Astrocyte of the spinal cord (primary cell): ENCODE results near the gene ZNF618.

Experiments used
- DNase-seq: peaks from one replicate; pipeline ENCODE4 v3.0.0; 2011; ENCODE audit warnings: low read depth, low spot score
- H3K4me3 ChIP-seq: 2 replicates; pipeline ENCODE4 v1.5.1; 2011; ENCODE audit warnings: low read depth, mild to moderate bottlenecking, low read length, moderate library complexity
- in situ Hi-C: cut with HindIII; loops from 2 replicates; pipeline ENCODE4 v1.10.0; 2017; ENCODE audit warnings: low sequenced_read_pairs
- TF ChIP-seq, protein P1 (sequence below): IDR thresholded peaks from 2 replicates; pipeline ENCODE4 v1.5.1; 2012; ENCODE audit warnings: low read depth, mild to moderate bottlenecking, low read length, inconsistent platforms

The ZNF618 gene

GRCh38 chr9:114049441-114050225, 173.5 kb downstream of the ZNF618 start:
- in situ Hi-C loops, result no loop called here
- TF ChIP-seq, protein P1, sequence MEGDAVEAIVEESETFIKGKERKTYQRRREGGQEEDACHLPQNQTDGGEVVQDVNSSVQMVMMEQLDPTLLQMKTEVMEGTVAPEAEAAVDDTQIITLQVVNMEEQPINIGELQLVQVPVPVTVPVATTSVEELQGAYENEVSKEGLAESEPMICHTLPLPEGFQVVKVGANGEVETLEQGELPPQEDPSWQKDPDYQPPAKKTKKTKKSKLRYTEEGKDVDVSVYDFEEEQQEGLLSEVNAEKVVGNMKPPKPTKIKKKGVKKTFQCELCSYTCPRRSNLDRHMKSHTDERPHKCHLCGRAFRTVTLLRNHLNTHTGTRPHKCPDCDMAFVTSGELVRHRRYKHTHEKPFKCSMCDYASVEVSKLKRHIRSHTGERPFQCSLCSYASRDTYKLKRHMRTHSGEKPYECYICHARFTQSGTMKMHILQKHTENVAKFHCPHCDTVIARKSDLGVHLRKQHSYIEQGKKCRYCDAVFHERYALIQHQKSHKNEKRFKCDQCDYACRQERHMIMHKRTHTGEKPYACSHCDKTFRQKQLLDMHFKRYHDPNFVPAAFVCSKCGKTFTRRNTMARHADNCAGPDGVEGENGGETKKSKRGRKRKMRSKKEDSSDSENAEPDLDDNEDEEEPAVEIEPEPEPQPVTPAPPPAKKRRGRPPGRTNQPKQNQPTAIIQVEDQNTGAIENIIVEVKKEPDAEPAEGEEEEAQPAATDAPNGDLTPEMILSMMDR, result no peak
- no peak overlapping the region for H3K4me3 ChIP-seq
- DNase-seq, result no peak

DNA sequence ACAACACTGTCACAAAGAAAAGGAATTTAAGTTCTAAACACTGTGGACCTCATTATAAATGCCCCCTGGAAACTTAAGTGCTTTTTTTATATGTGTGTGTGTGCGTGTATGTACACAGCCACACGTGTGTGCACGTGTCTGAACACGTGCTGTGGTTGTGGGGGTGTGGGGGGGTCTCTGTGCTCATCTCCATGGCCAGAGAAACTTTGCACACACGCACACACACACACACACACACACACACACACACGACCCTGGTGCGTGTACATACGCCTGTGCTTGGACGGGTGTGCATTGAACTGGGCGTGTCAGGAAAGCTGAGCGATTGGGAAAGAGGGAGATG, 174.1 kb downstream of the ZNF618 start:
- DNase-seq, result no peak
- in situ Hi-C loops, result no loop called here
- no peak overlapping the region for H3K4me3 ChIP-seq
- TF ChIP-seq, protein P1, result no peak

- no peak overlapping the region for H3K4me3 ChIP-seq
- in situ Hi-C loops, result no loop called here
- no peak for DNase-seq
- TF ChIP-seq, protein P1, result no peak
Observed at GRCh38 chr9:114050646-114051045, 174.5 kb downstream of the ZNF618 start.

DNA sequence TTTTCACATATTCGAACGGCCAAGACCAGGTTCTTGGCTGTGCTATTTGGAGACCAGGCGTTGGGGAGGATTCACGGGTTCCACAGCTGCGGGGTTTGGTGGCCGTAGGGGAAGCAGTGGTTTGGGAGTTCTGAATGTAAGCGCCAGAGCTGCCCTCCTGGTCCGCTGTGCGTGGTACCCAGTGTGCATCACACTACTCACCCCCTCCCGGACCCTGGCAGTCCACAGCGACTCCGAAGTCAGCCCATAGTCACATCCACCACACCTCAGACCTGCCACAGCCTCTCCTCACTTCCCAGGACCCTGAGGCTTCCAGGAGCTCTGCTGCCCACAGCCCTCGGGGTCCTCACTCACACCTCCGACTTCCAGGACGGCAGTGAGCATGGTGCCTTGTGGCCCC, 175.2 kb downstream of the ZNF618 start:
- in situ Hi-C loops, result no loop called here
- TF ChIP-seq, protein P1, result no peak
- H3K4me3 ChIP-seq, result no peak overlapping the region
- DNase-seq, result no peak

DNA sequence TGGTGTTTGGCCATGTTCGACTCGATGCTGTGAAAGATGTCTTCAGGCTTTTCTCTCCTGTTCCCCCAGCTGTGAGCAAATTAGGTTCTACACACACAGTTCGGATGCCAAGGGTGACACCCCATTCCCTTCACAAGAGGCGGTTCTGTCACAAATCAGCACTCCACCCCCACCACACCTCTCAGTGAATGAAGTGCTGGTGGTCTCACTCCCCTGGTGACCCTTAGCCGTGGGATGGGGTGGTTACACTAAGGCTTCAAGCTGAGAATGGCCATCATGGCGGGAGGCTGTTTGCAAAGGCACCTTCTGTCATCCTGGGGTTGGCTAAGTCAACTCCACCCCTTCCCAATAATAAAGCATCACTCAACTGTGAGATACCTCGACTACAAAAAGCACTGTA, 175.6 kb downstream of the ZNF618 start:
- TF ChIP-seq, protein P1, result no peak
- H3K4me3 ChIP-seq, result no peak overlapping the region
- no peak for DNase-seq
- in situ Hi-C loops, result no loop called here

DNA sequence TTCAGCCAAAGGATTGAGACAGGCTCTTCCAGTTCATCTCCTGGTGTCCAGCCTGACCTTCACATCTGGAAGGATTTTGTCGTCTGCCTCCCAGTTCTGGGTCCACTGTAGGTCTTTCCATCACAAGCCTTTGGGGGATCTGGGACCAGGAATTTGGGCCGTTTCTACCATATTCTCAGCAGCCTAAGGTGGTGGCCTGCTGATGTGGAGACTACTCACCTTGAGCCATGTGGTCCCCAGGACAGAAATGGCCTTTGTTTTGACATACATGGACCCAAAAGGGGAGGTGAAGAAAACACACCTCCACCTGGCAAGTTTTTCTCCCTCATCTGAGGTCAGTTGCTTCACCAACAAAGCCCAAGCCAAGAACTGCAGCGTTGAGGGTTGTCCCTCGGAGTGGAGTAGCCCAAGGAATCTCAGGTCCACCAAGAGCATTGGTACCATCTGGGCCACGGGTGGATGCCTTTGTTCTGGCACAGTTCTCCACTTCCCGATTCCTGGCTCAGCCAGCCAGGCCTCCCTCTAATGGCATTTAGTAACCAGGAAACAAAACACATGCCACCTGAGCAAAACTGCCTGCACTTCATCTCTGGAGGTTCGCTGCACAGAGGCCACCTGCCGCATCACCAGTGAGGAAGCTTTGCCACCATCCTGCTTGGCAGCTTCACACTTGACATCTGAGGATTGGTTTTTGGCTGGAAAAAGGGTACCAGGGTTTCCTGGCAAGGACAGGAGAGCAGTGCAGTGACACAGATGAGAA, 177.3 kb downstream of the ZNF618 start:
- no peak for DNase-seq
- in situ Hi-C loops, result no loop called here
- no peak overlapping the region for H3K4me3 ChIP-seq
- TF ChIP-seq, protein P1, result no peak
